Measurements from ENCODE around the gene LAMA4. TPM values are rescaled to one million over a fixed set of nuclear protein-coding genes. Genes with fewer than 3 reads are reported as not detected.
"Not testable (repeated sequence)": the region's sequence is repeated elsewhere in the genome, so short reads cannot be mapped to it uniquely, and the experiment has no call there.

LAMA4 gene
- polyA plus RNA-seq, 12 donors, result 137 to 245 (median 182) TPM; not detected in 1

GRCh38 chr6:112153926-112154607 is 100.3 kb downstream of the LAMA4 start:
- DNase-seq, result no peak

DNA sequence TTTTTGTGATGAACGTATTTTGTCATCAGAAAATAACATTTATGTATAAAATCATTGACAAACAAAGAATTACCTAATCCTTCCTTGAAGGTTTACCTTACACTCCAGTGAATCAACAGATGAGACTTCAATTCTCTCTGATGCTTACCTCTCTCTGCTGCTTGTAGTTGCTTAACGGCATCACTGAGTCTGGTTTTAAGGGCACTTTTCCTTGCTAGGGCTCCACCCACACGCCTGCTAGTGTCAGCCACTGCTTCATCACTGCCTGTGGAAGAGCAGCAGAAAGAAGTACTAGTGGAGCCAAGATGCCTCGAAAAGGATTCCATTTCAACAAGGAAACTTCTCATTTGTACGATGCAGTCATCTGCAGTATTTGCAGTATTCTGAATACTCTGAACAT is 104.0 kb downstream of the LAMA4 start:
- DNase-seq, result peak; percentile 18

- DNase-seq, result peak; percentile 53
Measured at GRCh38 chr6:112149719-112150263, 104.6 kb downstream of the LAMA4 start.

GRCh38 chr6:112149236-112149635 is 105.1 kb downstream of the LAMA4 start:
- no peak for DNase-seq

- no peak for DNase-seq
Measured at GRCh38 chr6:112148103-112148502, 106.3 kb downstream of the LAMA4 start.

DNA sequence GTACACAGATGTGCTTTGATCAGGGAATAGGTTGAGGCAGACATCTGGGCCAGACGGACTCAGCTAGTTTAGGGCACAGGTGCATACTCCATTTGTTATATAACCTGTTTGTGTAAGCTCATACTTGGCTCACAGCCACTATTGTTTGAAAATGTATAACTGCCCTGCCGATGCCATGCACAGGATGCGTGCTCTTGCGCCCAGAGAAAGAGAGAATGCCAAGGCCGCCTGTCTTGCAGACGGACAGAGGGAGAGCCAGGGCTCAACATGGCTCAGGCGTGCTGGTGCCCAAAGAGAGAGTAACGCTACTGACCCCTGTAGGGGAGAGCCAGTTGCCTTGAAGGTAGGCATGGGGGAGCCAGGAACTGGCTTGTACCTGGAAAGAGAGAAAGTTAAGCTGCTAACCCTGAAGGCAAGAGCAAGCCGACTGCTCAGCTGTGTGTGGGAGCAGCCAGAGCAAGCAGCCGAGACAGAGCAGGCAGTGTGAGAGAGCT is 109.2 kb downstream of the LAMA4 start:
- no peak for DNase-seq

- peak; percentile 23 for DNase-seq
Measured at GRCh38 chr6:112144145-112144926, 110.0 kb downstream of the LAMA4 start.

DNA sequence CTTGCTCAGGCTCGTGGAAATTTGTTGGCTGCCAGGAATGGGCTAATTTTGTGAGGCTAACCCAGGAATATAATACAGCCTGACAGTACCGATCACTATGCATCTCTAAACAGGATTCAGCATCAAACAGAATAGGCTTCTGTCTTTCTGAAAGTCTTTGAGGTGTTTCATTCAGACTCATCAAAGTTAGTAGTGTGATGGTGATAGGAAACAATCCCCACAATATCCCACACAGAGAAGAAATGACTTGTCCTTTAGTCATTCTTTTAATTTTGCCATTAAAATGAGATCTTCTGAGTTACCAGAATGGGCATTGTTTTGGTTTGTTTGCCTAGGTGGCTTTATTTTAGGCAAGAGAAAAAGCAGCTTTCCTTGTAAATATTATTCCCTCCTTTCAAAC is 112.7 kb downstream of the LAMA4 start:
- no peak for DNase-seq

GRCh38 chr6:112139052-112139451 is 115.3 kb downstream of the LAMA4 start:
- DNase-seq, result no peak

DNA sequence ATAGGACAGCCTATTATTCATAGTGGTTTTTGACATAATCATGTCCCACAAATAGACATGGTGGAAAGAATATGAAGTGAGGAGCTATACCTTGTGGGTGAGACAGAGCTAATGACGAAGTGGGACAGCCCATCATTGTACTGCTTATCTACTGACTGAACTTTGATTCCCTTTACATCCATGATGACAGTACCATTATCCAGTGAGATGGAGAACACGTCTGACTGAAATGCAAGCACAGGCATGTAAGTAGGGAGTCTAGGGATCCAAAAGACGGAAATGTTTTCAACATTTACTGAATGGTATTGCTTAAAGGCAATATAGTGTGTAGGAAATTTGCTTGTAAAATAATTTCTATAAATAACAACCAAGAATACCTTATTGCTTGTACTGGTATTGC is 123.5 kb downstream of the LAMA4 start:
- no peak for DNase-seq

GRCh38 chr6:112128208-112128607 is 126.2 kb downstream of the LAMA4 start:
- DNase-seq, result no peak

- DNase-seq, result no peak
Measured at GRCh38 chr6:112123982-112124381, 130.4 kb downstream of the LAMA4 start.

GRCh38 chr6:112122756-112123155 is 131.6 kb downstream of the LAMA4 start:
- DNase-seq, result no peak

DNA sequence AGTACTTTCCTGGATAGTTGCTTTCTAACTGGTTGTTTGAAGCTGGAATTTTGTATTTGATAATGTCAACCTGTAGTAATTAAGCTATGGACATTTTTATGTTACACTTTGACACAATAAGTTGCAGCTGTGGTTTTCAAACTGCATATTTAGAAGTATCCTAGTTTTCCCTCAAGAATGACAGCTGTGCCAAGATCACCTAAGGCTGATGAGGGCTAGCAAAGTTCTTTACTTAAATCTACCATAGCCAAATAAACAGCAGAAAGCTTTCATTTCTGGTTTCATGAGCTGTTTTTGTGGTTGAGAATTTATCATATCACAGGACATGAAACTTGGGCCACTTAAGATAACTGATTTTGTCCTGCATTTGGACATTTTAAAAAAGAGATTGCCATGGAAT is 136.3 kb downstream of the LAMA4 start:
- no peak for DNase-seq

DNA sequence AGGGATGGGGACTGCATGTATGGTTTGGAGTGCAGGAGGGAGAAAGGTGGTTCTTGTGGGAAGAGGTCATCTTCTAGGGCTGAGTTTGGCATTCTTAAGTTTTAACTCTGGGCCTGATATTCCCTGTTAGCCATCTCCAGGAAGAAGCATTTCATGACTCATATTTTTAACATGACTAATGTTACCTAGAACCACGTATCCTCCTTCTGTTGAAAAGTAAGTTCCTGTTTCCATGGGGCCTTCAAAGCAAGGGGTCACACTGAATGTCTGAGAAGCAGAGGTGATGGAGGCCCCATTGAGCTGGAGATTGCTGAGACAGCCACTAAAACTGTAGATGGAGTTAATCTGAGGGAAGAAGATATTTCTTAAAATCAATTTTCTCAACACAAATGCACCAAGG is 136.8 kb downstream of the LAMA4 start:
- no peak for DNase-seq

DNA sequence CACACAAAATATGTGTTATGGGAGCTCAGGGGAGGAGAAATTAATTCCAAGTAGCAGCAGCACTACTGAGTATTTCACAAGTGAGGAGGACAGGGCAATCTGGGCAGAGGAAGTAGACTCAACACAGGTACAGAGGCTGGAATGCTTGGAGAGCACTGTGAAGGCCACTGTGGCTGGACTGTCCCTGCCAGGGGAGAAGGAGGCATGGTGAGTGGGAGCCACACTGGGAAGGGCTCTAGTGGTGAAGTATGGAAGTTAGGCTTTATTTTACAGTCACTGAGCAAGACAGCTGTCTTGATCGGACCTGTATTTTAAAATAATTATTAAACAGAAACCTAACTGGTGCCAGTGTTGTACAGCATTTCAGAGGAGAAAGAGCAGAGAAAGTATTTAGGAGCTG is 138.1 kb downstream of the LAMA4 start:
- no peak for DNase-seq

GRCh38 chr6:112114577-112115223 is 139.7 kb downstream of the LAMA4 start:
- no peak for DNase-seq

- no peak for DNase-seq
Measured at GRCh38 chr6:112113918-112114317, 140.4 kb downstream of the LAMA4 start.

GRCh38 chr6:112113431-112113830 is 140.9 kb downstream of the LAMA4 start:
- DNase-seq, result peak; percentile 43

GRCh38 chr6:112109262-112109661 is 145.1 kb downstream of the LAMA4 start:
- DNase-seq, result no peak

DNA sequence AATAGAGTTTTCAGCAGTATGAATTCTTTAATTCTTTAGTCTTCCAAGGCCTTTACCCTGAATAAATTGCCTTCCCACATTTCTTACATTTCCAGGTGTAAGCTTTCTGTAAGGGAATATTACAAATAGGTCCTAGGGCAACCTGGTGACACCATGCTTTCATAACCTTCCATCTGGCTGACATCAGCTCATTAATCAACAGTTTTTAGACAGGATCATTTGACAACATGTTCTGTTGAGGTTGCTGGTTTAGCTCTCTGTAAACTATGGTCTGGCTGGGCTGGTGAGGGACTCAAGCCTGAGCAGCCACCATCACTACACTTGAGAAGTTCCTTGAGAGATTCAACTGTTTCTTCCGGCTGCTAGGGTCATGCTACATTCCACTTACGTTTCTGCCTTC is 147.8 kb downstream of the LAMA4 start:
- DNase-seq, result no peak

DNA sequence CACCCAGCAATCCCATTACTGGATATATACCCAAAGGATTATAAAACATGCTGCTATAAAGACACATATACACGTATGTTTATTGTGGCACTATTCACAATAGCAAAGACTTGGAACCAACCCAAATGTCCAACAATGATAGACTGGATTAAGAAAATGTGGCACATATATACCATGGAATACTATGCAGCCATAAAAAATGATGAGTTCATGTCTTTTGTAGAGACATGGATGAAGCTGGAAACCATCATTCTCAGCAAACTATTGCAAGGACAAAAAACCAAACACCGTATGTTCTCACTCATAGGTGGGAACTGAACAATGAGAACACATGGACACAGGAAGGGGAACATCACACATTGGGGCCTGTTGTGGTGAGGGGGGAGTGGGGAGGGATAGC is 148.3 kb downstream of the LAMA4 start:
- not testable (repeated sequence) for DNase-seq
